GM21529 (cell line): ENCODE measurements around the gene SPOCK3.
"Not testable (repeated sequence)": the region's sequence is repeated elsewhere in the genome, so short reads cannot be mapped to it uniquely, and the experiment has no call there.

Experiments used
- ATAC-seq: cut with Tn5 transposase; IDR thresholded peaks from one replicate; pipeline ENCODE4 v1.9.1; 2021; ENCODE audit not compliant: unreplicated experiment

The SPOCK3 gene

DNA sequence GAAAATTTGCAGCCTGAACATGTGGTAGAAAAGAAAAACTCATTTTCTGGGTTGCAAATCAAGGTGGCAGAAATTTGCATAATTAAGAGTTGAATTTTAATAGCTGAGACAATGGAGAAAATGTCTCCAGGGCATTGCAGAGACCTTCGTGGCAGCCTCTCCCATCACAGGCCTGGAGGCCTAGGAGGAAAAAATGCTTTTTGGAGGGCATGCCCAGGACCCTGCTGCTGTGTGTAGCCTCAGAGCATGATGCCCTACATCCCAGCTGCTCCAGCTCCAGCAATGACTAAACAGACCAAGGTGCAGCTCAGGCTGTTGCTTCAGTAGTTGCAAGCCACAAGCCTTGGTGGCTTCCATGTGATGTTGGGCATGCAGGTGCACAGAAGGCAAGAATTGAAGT is 266.1 kb downstream of the SPOCK3 start:
- not testable (repeated sequence) for ATAC-seq

- ATAC-seq: no peak
Observed at GRCh38 chr4:166965562-166965961, 268.7 kb downstream of the SPOCK3 start.

DNA sequence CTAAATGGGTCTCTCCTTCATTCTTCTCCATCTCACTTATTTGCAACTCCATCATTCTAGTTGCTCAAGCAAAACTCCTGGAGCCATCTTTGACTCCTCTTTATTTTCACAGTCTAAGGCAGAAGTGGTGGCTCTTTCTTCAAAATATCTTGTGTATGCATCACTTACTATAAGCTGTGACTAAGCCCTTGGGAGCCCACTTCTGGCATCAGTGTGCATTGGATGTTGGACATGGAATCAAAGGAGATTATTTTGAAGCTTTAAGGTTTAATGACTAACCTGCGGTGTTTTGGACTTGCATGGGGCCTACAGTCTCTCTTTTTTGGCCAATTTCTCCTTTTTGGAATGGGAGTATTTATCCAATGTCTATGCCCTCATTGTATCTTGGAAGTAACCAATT is 276.8 kb downstream of the SPOCK3 start:
- no peak for ATAC-seq

DNA sequence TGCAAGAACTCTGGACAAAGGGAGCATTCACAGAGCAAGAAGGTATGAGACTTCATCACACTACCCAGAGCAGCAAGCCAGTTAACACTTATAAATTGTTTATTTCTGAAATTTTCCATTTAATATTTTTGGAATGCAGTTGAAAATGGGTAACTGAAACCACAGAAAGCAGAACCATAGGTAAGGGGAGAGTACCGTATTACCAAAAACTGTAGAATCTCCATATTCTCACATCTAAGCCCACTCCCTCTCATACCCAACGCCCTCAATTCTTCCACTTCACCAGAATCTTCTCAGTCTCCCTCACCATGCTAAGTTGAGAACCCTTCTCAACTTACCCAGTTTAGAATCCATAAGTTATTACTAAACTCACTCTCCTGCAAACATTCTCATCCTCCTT is 277.8 kb downstream of the SPOCK3 start:
- peak; percentile 61 for ATAC-seq

GRCh38 chr4:166941629-166942028 is 292.7 kb downstream of the SPOCK3 start:
- ATAC-seq: peak; percentile 76

GRCh38 chr4:166930464-166930863 is 303.8 kb downstream of the SPOCK3 start:
- no peak for ATAC-seq

GRCh38 chr4:166924424-166924823 is 309.9 kb downstream of the SPOCK3 start:
- ATAC-seq: no peak

DNA sequence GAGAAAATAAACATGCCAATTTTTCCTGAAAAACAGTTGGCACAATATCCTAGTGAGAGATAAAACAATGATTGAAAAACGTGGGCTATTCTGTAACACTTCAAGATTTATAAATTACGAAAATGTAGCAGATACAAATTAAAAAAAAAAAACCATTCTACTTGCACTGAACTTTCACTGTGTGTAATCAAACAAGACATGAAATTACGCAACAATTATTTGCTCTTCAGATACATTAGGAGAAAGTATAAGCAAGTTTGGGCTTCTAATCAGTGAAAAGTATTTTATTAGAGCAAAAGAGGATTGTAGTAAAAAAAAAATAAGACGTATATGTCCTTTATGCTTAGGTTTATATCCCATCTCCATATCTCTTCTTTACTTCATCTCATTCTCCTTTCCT is 320.4 kb downstream of the SPOCK3 start:
- no peak for ATAC-seq

DNA sequence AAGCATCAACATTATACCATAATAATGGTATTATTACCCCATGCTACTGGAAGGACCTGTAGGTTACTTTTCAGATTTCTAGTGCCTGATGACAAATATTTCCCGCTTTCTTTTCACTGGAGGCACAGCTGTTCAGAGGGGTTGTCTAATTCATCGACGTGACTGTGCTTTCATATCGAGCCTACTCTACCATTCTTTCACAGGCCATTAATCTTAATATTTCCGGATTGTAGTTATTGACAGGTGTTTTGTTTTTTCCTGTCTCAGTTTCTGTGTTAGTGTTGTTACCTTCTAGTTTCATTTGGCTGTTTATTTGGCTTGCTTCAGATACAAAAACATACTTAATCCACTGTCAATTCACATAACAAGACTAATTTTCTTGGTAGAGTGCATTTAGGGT is 330.9 kb downstream of the SPOCK3 start:
- ATAC-seq: no peak

- no peak for ATAC-seq
Observed at GRCh38 chr4:166902941-166903340, 331.4 kb downstream of the SPOCK3 start.

DNA sequence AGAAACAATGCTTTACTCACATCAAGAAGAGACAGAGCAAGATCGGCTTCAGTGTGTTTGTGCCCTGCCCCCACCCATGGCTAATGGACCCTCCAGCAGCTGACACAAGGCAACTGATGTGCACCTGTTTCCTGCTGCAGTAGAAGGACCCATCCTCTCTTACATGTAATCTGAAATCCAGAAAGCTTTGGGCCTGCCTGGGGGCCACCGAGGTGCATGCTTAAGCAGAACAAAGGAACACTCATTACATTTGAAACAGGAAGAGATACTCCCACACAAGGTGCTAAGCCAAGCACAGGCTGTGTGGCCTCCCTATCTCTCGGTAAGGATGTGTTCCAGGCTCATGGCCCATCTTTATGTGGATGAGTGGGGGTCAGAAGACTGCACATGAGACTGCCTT is 338.0 kb downstream of the SPOCK3 start:
- ATAC-seq: peak; percentile 73

DNA sequence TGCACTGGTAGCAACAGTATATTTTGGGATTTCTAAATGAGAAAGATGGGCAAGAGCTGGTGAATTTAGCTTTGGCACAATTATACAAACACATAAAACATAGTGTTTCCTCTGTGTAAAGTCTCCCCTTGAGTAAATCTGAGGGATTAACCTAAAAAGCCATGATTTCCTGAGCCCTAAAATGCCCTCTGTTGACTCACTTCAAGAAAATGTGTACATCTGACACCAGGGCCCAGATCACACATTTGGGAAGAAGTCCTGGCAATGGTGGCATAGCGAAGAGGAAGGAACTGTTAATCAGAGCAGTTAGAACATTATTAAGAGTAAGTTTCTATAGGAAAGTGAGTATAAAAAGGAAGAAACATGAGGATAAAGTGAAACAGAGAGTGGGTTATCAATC is 338.5 kb downstream of the SPOCK3 start:
- no peak for ATAC-seq

GRCh38 chr4:166887457-166887856 is 346.8 kb downstream of the SPOCK3 start:
- ATAC-seq: no peak

DNA sequence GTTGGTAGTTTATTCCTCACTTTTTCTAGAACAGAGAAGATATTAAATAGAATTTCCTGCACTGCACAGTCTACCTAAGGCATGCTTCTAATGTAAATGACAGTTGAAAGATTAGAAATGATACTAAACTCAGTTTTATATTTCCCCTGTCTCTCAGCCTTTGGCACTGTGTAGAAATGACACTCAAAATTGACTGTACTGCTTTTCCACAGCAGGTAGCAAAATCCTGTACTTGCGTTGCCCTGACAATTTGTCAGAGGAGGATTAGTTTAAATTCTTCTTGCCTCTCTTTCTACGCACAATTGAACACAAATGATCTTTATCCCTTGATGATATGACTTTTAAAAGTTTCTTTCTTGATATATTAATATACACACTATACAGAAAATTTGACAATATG is 347.6 kb downstream of the SPOCK3 start:
- no peak for ATAC-seq

GRCh38 chr4:166882221-166882620 is 352.1 kb downstream of the SPOCK3 start:
- no peak for ATAC-seq

DNA sequence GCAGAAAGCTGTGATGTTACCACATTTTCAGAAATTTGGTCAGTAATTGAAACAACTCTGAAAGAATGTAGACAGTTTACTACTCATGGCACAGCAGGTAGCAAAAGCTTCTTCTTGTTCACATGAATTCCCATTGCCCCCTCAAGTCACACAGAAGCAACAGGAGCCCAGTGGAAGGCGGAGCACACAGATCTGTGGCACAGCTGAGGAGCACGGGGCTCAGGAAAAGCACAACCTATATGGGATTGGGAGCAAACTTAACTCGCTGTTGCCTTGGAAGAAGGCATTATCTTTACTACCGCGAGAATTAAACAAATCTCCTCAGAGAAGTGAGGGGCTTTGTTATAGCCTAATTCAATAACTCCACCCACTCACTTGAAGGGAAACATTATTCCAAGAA is 358.5 kb downstream of the SPOCK3 start:
- ATAC-seq: no peak

GRCh38 chr4:166862032-166862431 is 372.3 kb downstream of the SPOCK3 start:
- ATAC-seq: no peak

DNA sequence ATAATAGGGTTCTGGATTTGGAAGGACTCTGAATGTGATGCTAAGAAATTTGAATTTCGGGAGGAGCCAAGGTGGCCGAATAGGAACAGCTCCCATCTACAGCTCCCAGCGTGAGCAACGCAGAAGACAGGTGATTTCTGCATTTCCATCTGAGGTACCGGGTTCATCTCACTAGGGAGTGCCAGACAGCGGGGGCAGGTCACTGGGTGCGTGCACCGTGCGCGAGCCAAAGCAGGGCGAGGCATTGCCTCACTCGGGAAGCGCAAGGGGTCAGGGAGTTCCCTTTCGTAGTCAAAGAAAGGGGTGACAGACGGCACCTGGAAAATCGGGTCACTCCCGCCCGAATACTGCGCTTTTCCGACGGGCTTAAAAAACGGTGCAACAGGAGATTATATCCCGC is 383.9 kb downstream of the SPOCK3 start:
- not testable (repeated sequence) for ATAC-seq

- peak; percentile 58 for ATAC-seq
Observed at GRCh38 chr4:166846939-166847338, 387.4 kb downstream of the SPOCK3 start.

- ATAC-seq: no peak
Observed at GRCh38 chr4:166842795-166843261, 391.5 kb downstream of the SPOCK3 start.

- peak; percentile 82 for ATAC-seq
Observed at GRCh38 chr4:166839615-166840251, 394.6 kb downstream of the SPOCK3 start.

- peak; percentile 67 for ATAC-seq
Observed at GRCh38 chr4:166838975-166839614, 395.2 kb downstream of the SPOCK3 start.

DNA sequence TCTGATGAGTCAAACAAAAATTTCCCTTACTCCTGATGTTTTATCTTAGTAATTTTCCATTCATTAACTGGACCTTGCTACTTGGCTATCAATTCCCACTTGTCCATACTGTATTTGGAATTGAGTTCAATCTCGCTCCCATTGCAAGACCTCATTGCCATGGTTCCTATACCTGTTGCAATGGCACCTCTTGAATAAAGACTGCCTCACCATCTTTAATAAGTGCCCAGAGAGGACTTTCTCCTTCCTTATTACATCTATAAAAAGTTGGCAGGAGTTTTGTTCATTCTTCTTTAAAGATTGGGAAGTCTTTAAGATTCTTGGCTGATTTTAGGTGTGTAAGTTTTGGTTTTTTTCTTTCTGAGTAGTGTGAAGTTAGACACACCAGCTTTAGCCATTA is 397.4 kb downstream of the SPOCK3 start:
- ATAC-seq: no peak
